ENCODE data around the gene ABCC1.

Gene ABCC1

DNA sequence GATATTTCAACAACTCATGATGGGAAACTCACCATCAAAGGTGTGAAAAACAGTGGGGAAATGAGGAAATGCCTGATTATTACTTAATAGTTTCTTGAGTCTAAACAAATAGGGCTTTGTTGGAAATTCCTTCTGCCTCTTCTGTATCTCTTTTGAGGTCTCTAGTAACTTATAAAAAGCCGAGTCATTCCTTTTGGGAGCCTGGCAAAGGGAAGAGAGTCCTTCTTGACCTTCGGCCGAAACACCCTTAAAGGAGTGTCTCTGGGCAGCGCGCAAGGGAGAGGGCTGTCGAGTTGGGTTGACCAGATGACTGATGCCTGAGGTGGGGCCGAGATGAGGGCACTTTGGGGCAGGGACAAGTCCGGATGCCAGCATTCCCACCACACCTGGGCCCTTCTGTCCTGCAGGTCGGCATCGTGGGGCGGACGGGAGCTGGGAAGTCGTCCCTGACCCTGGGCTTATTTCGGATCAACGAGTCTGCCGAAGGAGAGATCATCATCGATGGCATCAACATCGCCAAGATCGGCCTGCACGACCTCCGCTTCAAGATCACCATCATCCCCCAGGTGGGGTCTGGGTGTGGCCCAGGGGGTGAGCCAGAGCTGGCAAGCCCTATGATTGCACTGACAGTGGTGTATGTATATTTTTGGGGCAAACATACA is 184.7 kb downstream of the ABCC1 start:
- H3K27me3 ChIP-seq (ENCODE audit: insufficient read depth, insufficient read length): no peaks in the 10 kb centered on the region
- H3K9ac ChIP-seq (ENCODE audit: insufficient read length, low read depth): no peak overlapping the region
- DNase-seq (ENCODE audit: low read depth, low spot score): no peak
- TF ChIP-seq SUZ12 (IDR thresholded peaks at IDR 0.05; ENCODE audit: extremely low read depth, insufficient read depth, insufficient read length) (no peak), ZNF274 (IDR thresholded peaks at IDR 0.05; ENCODE audit: low read depth, low read length) (no peak), YY1 (IDR thresholded peaks at IDR 0.05; ENCODE audit: insufficient read depth, insufficient read length) (no peak)
- no peak overlapping the region for H3K4me3 ChIP-seq (ENCODE audit: insufficient read length, low read depth)
- H3K36me3 ChIP-seq (ENCODE audit: insufficient read depth, insufficient read length, low read length): peaks cover 82% of the 10 kb centered on the region
- H3K4me1 ChIP-seq (ENCODE audit: insufficient read depth, insufficient read length): peaks cover 4% of the 10 kb centered on the region
- no peaks in the 10 kb centered on the region for H3K9me3 ChIP-seq (ENCODE audit: insufficient read depth, low read length)

DNA sequence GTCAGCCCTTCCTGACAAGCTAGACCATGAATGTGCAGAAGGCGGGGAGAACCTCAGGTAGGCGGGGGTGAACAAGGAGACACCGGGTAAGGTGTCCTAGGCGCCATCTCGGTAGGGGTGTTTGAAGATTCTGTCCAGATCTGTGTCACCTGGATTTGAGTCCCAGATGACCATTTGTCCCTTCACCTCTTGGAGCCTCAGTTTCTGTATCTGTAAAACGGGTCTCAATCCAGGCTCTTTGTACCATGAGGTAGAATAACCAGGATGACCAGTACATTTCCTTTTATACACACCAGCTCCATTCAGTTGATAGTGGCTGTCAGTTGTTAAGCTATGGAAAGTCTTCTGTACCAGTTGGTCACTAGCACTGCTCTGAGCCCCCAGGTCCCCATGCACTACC is 187.2 kb downstream of the ABCC1 start:
- H3K27me3 ChIP-seq (ENCODE audit: insufficient read depth, insufficient read length): no peaks in the 10 kb centered on the region
- no peak overlapping the region for H3K9ac ChIP-seq (ENCODE audit: insufficient read length, low read depth)
- no peak for DNase-seq (ENCODE audit: low read depth, low spot score)
- peaks cover 90% of the 10 kb centered on the region for H3K36me3 ChIP-seq (ENCODE audit: insufficient read depth, insufficient read length, low read length)
- TF ChIP-seq YY1 (IDR thresholded peaks at IDR 0.05; ENCODE audit: insufficient read depth, insufficient read length) (no peak), SUZ12 (IDR thresholded peaks at IDR 0.05; ENCODE audit: extremely low read depth, insufficient read depth, insufficient read length) (no peak), ZNF274 (IDR thresholded peaks at IDR 0.05; ENCODE audit: low read depth, low read length) (no peak)
- H3K9me3 ChIP-seq (ENCODE audit: insufficient read depth, low read length): no peaks in the 10 kb centered on the region
- H3K4me1 ChIP-seq (ENCODE audit: insufficient read depth, insufficient read length): peaks cover 3% of the 10 kb centered on the region
- H3K4me3 ChIP-seq (ENCODE audit: insufficient read length, low read depth): no peak overlapping the region

DNA sequence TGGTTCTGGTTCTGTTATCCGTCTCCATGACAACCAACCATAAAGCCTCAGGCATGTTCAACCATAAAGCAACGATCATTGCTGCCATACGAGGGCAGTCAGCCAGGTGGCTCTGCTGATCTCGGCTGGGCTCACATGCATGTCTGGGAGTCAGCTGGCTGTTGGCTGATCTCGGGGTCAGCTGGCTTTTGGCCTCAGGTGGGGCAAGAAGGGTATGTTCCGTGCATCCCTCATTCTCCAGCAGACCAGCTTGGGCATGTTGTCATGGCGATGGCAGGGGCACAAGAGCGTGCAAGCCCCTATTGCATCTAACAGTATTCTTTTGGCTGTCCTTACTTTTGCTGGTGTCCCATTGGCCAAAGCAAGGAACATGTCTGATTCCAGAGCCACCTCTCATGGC is 187.7 kb downstream of the ABCC1 start:
- Histone ChIP-seq H3K27me3 (ENCODE audit: insufficient read depth, insufficient read length) (no peaks in the 10 kb centered on the region), H3K36me3 (ENCODE audit: insufficient read depth, insufficient read length, low read length) (peaks cover 88% of the 10 kb centered on the region), H3K4me3 (ENCODE audit: insufficient read length, low read depth) (no peak overlapping the region), H3K9me3 (ENCODE audit: insufficient read depth, low read length) (no peaks in the 10 kb centered on the region), H3K4me1 (ENCODE audit: insufficient read depth, insufficient read length) (no peaks in the 10 kb centered on the region), H3K9ac (ENCODE audit: insufficient read length, low read depth) (no peak overlapping the region)
- no peak for TF ChIP-seq YY1 (IDR thresholded peaks at IDR 0.05; ENCODE audit: insufficient read depth, insufficient read length)
- TF ChIP-seq ZNF274 (IDR thresholded peaks at IDR 0.05; ENCODE audit: low read depth, low read length): no peak
- TF ChIP-seq SUZ12 (IDR thresholded peaks at IDR 0.05; ENCODE audit: extremely low read depth, insufficient read depth, insufficient read length): no peak
- no peak for DNase-seq (ENCODE audit: low read depth, low spot score)

DNA sequence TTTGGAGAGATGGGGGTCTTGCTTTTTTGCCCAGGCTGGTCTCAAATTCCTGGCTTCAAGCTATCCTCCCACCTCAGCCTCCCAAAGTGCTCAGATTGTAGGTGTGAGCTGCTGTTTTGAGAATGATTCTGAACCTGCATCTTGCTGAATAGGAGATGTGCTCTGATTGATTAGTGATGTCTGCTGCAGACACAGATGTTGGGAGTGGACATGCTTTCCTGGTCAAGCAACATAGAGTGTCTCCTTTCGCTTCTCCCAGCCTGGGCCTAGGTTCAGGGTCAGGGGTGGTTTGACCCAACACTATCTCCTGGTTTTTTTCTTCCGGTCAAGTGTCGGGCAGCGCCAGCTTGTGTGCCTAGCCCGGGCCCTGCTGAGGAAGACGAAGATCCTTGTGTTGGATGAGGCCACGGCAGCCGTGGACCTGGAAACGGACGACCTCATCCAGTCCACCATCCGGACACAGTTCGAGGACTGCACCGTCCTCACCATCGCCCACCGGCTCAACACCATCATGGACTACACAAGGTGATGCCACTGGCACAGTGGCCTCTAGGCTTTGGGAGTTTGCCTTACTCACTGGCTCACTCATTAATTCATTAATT is 188.7 kb downstream of the ABCC1 start:
- DNase-seq (ENCODE audit: low read depth, low spot score): no peak
- H3K9me3 ChIP-seq (ENCODE audit: insufficient read depth, low read length): no peaks in the 10 kb centered on the region
- peaks cover 86% of the 10 kb centered on the region for H3K36me3 ChIP-seq (ENCODE audit: insufficient read depth, insufficient read length, low read length)
- no peak overlapping the region for H3K4me3 ChIP-seq (ENCODE audit: insufficient read length, low read depth)
- no peaks in the 10 kb centered on the region for H3K4me1 ChIP-seq (ENCODE audit: insufficient read depth, insufficient read length)
- TF ChIP-seq ZNF274 (IDR thresholded peaks at IDR 0.05; ENCODE audit: low read depth, low read length) (no peak), YY1 (IDR thresholded peaks at IDR 0.05; ENCODE audit: insufficient read depth, insufficient read length) (no peak), SUZ12 (IDR thresholded peaks at IDR 0.05; ENCODE audit: extremely low read depth, insufficient read depth, insufficient read length) (no peak)
- no peak overlapping the region for H3K9ac ChIP-seq (ENCODE audit: insufficient read length, low read depth)
- H3K27me3 ChIP-seq (ENCODE audit: insufficient read depth, insufficient read length): no peaks in the 10 kb centered on the region

DNA sequence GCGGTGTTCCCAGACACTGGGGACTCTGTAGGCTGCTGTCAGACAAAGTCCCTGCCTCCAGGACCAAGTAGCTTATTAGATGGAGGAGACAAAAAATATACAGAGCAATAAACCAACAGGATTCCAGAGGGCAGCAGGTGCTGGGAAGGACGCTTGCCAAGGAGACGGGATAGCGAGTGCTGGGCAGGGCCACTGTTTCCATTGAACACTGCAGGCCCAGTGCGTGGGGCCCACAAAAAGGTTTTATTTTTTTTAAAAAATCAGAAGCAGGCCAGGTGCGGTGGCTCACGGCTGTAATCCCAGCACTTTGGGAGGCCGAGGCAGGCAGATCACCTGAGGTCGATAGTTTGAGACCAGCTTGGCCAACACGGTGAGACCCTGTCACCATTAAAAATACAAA is 189.6 kb downstream of the ABCC1 start:
- Histone ChIP-seq H3K36me3 (ENCODE audit: insufficient read depth, insufficient read length, low read length) (peaks cover 77% of the 10 kb centered on the region), H3K27me3 (ENCODE audit: insufficient read depth, insufficient read length) (no peaks in the 10 kb centered on the region), H3K4me1 (ENCODE audit: insufficient read depth, insufficient read length) (no peaks in the 10 kb centered on the region), H3K4me3 (ENCODE audit: insufficient read length, low read depth) (no peak overlapping the region), H3K9me3 (ENCODE audit: insufficient read depth, low read length) (no peaks in the 10 kb centered on the region), H3K9ac (ENCODE audit: insufficient read length, low read depth) (no peak overlapping the region)
- DNase-seq (ENCODE audit: low read depth, low spot score): no peak
- TF ChIP-seq ZNF274 (IDR thresholded peaks at IDR 0.05; ENCODE audit: low read depth, low read length) (no peak), SUZ12 (IDR thresholded peaks at IDR 0.05; ENCODE audit: extremely low read depth, insufficient read depth, insufficient read length) (no peak), YY1 (IDR thresholded peaks at IDR 0.05; ENCODE audit: insufficient read depth, insufficient read length) (no peak)

DNA sequence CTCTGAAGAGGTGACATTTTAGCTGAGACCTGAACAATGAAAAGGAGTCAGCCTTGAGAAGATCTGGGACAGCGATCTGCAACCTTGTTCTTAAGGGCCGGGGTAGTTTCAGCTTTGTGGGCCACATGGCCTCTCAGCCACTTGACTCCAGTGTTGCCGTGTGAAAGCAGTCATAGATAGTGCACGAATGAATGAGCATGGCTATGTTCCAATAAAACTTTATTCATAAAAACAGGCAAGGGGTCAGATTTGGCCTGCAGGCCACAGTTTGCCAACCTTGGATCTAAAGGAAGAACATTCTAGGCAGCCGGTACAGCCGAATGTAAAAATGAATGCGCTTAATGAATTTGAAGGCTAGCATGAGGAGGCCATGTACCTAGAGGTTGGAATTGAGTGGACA is 190.4 kb downstream of the ABCC1 start:
- DNase-seq (ENCODE audit: low read depth, low spot score): no peak
- Histone ChIP-seq H3K36me3 (ENCODE audit: insufficient read depth, insufficient read length, low read length) (peaks cover 70% of the 10 kb centered on the region), H3K27me3 (ENCODE audit: insufficient read depth, insufficient read length) (no peaks in the 10 kb centered on the region)

DNA sequence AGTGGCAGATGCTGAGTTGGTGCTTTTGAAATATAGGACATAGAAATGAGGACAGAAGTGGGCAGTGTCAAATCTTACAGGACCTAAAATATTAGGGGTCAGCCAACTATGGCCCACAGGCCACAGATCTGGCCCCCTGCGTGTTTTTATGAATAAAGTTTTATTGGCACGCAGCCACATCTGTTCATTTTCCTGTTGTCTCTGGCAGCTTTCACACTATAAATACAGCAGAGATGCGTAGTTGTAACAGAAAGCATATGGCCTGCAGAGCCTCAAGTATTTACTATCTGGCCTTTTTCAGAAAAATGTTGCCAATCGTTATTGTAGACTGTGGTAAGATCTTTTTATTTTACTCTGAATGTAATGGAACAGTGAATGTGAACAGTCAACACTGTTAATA is 191.1 kb downstream of the ABCC1 start:
- Histone ChIP-seq H3K4me1 (ENCODE audit: insufficient read depth, insufficient read length) (peaks cover 4% of the 10 kb centered on the region), H3K9me3 (ENCODE audit: insufficient read depth, low read length) (no peaks in the 10 kb centered on the region), H3K9ac (ENCODE audit: insufficient read length, low read depth) (no peak overlapping the region), H3K36me3 (ENCODE audit: insufficient read depth, insufficient read length, low read length) (peaks cover 67% of the 10 kb centered on the region), H3K27me3 (ENCODE audit: insufficient read depth, insufficient read length) (no peaks in the 10 kb centered on the region), H3K4me3 (ENCODE audit: insufficient read length, low read depth) (no peak overlapping the region)
- no peak for DNase-seq (ENCODE audit: low read depth, low spot score)
- no peak for TF ChIP-seq SUZ12 (IDR thresholded peaks at IDR 0.05; ENCODE audit: extremely low read depth, insufficient read depth, insufficient read length)
- TF ChIP-seq YY1 (IDR thresholded peaks at IDR 0.05; ENCODE audit: insufficient read depth, insufficient read length): no peak
- TF ChIP-seq ZNF274 (IDR thresholded peaks at IDR 0.05; ENCODE audit: low read depth, low read length): no peak

More for the DNA sequence above, 190.4 kb downstream of the ABCC1 start:
- no peak overlapping the region for H3K9ac ChIP-seq (ENCODE audit: insufficient read length, low read depth)
- TF ChIP-seq SUZ12 (IDR thresholded peaks at IDR 0.05; ENCODE audit: extremely low read depth, insufficient read depth, insufficient read length) (no peak), YY1 (IDR thresholded peaks at IDR 0.05; ENCODE audit: insufficient read depth, insufficient read length) (no peak), ZNF274 (IDR thresholded peaks at IDR 0.05; ENCODE audit: low read depth, low read length) (no peak)
- no peaks in the 10 kb centered on the region for H3K9me3 ChIP-seq (ENCODE audit: insufficient read depth, low read length)
- peaks cover 4% of the 10 kb centered on the region for H3K4me1 ChIP-seq (ENCODE audit: insufficient read depth, insufficient read length)
- H3K4me3 ChIP-seq (ENCODE audit: insufficient read length, low read depth): no peak overlapping the region

Measured in NT2/D1 (cell line).